HG03520 (cell line): Measurements from ENCODE around the gene PLCL2.

Experiments used
- ATAC-seq: cut with Tn5 transposase; IDR thresholded peaks from one replicate; pipeline ENCODE4 v1.9.1; 2021; ENCODE audit warnings: mild to moderate bottlenecking, moderate library complexity; ENCODE audit not compliant: unreplicated experiment

PLCL2 gene

DNA sequence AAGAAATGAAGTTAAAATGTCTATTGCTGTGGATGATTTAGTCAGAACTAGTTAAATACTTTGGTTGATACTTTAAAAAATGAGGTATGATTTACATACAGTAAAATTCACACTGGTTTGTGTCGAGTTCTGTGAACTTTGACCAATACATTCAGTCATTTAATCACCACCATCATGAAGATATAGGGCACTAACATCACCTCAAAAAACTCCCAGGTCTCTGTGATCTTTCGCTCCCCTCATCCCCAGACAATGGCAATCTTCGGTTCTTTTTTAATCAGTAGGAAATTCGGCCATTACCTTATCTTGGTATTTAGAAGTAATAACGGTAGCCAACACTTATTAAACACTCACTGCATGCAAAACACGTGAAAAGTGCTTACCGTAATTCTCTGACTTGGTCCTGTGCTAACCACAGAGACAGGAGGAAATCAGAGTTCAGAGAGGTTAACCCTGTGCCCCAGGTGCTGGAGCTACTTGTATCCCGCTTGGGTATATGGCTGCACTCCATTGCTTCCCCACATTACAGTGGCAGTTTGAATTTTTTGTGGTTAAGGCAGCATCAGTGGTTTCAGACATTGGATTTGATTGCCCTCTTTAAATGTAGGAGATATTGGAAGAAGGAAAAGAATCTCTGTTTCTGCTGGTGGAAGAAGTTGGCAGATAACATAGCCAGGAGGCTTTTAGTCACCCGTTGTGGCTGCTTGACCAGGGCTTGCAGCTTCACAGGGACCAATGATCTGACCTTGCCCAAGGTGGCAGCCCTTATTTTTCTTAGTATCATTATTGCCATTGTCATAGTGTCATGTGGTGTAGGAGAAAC lies 4.2 kb downstream of the PLCL2 start:
- ATAC-seq = peak; percentile 43

DNA sequence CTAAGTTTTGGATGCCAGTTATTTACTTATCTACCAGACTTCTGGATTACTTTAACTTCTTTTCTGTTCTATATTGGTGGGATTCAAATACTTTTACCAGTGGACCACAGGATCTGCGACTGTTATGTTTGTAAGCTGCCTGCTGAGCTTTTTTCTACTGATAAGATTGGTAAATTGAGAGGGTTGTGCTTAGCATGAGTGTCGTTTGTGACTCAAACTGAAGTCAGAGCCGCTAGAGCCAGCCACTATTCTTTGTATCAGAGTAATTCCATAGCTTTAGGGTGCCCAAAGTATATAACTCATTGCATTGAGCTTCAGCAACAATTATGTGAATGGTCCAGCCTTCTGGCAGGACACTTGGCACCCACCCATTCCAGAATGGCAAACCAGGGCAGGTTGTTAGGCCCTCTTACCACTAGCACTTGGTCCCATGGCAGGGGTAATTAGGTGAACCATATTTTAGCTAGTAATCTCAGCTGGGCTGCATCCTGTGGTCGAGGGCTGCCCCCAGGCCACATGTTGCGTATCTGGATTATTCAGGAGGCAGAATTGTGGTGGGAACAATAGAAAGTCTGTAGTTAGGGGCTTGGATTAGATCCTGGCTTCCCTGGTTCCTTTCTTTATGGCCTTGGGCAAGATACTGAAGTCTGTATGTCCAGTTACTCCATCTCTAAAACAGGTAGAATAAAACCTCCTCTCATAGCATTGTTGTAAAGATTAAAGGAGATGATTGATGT lies 6.0 kb downstream of the PLCL2 start:
- no peak for ATAC-seq

DNA sequence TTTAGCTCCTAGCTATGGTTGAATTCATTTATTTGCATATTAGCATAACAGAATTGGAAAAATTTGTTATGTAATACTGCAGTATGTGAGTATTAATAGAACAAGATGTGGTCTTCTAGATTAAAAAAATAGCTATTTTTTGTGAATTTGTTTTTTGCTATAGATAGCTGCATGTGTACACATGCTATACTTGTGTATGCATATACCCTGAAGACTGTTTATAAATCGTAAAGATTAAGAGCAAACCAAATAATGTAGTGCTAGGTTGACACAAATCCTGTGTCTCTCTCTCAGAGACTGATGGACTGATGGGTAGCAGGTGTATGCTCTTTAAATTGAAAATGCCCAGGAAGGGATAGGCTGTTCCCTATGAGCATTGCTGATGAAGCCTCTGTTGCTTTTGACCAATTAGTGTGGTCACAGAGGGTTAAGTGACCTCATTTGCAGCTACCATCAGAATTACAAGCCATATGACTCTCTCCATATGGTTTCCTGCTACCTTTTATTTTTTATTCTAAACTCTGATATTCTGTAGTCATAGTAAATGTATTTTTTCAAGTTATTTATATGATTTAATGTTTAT lies 9.0 kb downstream of the PLCL2 start:
- ATAC-seq = no peak

DNA sequence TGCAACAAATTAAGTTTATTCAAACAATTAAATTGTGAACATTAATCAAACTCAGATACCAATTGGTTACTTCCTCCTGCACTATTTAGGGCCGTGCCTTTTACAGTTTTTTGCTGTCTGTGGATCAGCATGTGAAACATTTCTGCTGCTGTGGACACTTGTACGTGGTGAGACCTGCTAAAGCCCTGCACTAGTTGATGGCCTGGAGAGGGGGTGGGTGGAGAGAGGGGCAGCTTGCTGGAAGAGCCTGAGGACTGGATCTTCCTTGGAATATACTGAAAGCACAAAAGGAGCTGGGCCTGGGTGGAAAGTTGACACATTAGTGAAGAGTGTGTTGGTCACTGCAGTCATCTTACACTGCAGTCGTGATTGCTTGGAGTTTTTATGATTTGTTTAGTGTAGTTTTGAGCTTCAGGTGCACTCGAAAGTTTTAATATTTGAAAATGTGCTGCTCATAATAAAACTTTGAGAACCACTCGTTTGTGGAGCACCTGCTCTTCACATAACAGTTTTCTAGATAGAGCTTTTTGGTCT lies 11.4 kb downstream of the PLCL2 start:
- ATAC-seq = no peak

DNA sequence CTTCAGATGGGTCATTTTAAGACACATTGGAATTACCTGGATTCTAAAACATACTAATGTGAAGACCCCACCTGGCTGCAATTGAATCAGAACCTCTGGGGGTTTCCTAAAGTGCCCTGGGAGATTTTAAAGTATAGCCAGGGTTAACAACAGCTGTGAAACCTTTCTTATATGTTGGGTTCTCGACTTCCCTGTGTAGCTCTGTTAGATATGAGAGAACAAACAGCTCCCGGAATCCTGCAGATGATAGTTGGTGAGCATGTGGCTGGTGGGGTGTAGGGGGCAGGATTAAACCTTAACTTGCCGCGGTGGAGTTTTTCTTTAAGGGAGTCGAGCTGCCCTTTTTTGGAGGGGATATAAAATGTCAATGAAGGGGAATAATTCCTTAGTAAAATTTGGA lies 12.1 kb downstream of the PLCL2 start:
- no peak for ATAC-seq

DNA sequence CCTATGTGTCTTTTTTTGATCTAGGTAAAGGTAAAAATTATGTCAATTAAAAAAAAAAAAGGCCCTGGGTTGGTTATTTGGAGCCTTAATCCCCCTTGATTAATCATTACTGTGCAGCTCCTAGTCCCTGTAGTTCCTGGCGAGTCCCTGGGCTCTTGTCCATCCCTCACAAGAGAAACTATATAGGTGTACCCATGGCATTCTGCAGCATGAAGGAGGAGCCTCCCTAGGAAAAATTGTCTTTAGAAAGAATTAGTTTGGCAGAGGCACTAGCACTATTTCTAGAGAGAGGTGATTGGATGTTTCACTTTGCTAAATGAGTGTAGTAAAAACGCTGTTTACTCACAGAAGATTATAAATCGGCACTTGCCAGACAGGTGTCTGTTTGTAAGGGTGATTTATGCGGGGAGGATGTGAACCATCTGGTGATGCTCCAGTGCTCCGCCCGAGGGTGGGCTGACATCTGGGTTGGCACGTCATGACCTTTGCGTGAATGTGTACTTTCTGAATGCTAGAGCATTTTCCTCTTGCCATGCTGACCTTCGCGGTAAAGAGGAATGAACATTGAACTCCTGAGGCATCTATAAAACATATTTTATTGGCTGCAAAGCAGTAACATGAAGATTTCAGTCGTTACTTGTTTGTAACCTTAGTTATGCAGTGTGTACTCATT lies 12.6 kb downstream of the PLCL2 start:
- ATAC-seq = peak; percentile 68

DNA sequence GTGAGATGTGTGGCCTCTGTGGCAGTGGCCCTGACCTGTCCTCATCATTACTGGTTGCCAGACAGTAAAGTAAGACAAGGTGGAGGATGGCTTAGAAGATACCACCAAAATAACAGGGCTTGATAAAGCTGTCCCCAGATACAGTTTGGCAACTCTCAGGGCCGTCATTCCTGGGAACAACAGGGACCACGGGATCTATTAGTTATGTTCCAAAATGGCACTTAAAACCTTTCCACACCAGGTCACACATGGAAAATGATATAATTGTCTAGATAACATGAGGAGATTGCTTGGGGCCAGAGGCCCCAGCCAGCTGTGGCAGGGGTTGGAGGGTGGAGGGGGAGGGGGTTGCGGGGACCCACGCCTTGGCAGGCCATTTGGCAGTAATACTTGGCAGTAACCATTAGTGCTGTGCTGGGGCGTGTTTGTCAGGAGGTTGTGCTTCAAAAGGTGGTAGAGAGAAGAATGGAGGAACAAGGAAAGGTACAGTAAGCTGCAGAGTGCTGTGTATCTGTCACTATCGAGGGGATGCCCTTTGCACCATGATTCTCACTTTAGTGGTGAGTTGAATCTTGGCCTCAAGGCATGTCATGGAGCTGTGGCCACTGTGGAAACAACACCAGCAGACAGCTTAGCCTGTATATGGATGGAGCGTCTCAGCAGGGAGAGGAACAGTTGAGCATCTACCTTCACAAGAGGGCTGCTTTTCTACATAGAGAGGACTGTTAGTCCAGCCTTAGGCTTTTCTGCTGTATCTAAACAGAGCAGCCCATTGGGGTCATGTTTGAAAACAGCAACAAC lies 14.0 kb downstream of the PLCL2 start:
- no peak for ATAC-seq

DNA sequence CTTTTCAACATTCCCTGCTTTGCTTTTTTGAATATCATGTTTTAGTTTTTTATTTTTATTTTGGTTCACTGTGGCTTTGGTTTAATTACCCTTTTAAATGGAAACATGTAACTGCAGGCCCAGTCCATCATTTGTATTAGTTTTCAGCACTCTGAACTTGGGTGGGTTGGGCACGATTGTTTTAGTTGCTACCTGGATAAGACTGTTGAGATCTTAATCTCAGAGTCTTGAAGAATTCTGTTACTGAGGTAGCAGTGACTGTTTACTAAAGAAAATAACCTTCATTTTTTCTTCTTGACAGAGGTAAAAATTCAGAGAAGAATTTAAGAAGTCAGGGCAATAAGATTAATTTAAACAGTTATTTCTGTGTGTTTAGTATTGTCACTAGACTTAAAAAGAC lies 15.2 kb downstream of the PLCL2 start:
- no peak for ATAC-seq

DNA sequence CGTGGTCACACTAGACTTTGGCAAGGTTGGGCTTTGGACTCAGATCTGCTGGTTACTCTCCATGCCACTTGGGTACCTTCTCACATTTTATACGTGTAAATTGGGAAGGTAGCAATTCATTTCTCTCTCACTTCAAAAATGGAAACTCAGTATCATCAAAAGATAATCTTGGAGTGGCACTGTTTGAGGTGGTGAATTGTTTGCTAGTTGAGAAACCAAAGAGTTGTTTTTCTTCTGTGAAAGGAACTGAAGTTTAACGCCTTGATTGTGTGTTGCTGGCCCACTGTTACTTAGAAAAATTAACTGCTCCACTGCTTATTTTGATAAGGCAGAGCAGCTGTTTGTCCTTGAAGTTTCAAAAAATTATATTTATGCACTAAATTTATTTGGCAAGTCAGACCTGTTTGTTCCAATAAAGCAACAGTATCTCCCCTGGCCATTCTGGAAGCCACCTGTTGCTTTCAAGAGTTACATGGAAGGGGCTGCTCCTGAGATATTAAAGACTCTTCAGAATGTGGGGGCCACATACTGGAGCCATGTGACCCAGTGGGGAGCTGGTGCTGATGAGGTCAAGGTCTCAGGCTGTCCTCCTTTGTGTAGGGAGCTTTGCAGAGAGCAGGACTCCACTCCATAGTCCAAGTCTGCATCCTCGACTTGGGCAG lies 16.2 kb downstream of the PLCL2 start:
- ATAC-seq = no peak

DNA sequence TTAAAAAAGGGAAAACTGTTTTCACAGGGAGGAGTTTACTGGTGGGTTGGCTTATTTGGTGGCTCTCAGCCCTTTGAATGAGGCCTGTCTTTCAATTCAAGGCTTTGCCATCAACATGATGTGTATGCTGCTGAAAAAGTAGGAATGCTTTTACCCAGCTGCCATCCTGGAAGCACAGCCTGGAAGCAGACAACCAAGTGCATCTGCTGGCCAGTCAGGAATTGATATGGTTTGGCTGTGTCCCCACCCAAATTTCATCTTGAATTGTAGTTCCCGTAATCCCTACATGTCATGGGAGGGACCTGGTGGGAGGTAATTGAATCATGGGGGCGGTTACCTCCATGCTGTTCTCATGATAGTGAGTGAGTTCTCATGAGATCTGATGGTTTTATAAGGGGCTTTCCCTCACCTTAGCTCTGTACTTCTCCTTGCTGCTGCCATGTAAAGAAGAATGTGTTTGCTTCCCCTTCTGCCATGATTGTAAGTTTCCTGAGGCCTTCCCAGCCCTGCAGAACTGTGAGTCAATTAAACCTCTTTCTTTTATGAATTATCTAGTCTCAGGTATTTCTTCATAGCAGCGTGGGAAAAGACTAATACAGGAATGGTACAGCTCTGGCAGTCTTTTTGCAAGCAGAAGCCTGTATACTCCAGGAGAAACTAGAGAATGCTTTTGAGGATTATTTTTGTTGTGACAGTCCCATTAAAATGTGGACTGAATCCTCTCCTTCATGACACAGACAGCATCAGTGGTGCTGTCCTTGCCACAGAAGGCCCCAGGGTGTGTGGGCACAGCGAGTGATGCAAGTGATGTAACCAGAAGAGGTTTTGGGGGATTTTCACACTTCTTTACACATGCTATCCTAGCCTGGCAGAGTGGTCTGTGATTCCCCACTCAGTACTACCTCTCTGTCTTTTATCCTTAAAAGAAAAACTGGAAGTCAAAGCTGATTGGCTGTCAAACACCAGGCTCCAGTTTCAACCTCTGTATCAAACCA lies 20.0 kb downstream of the PLCL2 start:
- ATAC-seq = no peak

DNA sequence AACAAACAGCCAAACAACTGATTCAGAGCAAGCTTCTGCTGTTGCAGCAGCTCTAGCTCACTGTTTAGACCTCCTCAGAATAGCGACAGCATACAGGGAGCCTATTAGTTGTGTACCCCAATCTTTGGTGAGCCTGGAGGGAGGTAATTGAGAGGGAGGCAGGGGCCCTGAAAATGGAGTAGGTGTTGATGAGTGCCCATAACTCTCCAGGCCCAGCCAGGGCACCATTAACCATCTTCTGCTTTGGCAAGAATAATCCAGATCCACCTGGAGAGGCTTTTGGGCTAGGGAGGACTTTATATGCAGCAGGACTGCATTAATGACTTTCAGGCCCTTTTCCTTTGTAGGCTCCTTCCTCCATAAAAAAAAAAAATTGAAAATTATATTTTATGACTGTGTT lies 20.9 kb downstream of the PLCL2 start:
- ATAC-seq = no peak

DNA sequence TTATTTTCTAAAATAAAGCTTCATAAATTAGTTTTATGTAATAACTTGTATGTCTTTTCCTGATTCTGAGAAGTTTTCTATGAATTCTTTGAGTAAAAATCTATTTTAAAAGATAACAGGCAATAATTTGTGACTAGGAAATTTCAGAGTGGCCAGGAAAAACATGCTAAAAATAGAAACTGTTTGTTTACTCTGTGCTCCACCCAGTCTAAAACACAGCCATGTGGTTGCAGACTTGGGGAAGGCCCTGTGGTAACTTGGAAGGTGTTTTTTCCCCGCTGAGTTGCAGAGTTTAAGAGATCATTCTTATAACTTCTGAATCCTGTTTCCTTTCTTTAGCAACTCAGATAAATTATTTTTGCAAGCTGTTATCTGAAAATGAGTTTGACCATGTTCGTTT lies 21.9 kb downstream of the PLCL2 start:
- ATAC-seq = no peak

DNA sequence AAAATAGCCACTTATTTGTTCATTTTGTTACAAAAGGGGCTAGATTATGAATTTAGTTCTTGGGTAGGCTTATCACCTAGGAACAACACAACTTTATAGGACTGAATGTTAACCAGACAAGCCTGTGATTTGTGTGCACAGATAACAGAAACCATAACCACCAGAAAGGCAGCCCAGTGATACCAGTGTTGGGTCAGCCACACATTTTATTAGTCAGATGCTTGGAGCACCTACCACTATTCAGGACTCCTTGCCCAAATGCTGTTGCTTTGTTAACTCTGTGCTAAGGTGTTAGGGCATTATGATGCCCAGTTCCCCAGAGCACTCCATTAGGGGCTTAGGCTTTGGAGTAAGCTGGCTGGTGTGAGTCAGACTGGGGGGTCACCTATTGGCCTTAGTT lies 22.5 kb downstream of the PLCL2 start:
- peak; percentile 56 for ATAC-seq

DNA sequence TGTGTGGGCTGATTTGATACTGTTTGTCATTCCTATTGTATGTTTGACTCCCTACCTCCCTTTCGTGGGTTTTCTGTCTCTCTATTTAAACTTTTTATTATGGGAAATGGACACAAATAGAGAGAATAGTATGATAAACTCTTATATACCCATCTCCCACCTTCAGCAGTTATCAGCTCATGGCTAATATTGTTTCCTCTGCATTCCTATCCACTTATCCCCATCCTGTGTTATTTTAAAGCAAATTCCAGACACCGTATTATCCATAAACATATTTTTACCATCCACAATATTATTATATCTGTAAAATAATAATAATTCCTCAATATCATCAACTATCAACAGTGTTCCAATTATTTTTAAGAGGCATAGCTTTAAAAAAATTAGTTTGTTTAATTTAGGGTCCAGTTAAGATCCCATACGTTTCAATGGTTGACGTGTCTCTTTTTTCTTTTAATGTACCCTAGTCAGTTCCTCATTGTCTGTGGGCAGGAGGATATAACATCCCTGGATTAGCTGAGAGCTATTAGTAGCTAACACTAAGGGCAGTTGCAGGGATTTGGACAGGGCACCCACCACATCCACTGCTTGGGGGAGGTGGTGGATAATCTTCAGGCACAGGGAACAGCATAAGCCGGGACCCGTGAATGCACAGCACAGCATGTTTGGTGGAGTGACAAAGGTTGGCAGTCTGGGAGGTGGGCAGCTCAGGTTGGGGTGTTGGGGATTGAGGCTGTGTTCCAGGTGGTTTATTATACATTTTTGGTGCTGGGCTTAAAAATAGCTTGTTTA lies 23.5 kb downstream of the PLCL2 start:
- ATAC-seq = no peak

DNA sequence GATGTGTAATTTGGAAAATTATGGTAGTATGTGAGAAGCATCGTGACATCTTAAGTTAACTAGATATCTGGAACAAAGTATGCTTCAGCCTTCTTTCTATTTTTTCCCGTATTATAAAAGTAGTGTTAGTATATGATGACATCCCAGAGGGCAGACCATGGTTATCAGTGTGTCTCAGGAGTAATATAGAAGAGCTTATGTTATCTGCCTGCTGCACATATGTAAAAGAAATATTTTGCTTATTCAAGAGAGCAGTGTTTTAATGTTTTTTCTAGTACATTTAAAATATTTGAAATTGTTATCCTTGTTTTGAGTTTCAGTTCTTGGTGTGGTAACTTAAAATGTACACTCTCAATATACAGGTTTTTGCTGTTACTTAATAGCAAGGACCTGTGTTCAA lies 24.1 kb downstream of the PLCL2 start:
- no peak for ATAC-seq

DNA sequence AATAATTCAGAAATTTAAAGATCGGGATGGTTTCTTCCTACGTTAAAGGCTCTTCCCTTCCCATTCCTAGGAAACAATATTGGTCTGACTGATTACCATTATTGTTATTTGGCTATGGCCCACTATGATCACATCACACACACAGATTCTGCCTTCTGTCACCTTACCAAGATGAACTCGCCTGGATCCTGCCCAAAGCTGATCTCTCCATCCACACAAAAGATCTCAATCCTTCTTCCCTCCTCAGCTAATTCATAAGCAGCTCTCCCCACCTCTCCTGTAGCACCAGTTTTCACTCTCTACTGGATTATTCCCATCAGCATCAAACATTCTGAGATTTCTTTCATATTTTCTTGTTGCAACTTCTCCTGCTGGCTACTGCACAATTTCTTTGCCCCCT lies 25.0 kb downstream of the PLCL2 start:
- no peak for ATAC-seq

DNA sequence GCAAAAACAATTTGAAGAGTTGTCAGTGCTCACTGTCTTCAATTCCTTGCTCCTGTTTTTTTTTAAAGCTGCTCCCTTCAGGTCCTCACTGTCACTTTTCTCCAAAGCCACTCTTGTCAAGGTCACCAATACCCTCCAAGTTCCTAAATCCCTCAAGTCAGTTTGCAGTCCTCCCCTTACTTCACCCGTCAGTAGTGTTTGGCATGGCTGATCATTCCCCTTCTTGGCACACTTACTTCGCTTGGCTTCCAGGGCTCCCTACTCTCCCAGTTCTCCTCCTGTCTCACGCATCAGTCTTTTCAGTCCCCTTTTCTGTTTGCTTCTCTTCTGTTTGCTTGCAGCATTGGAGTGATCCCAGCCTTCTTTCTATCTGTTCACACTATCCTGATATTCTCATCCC lies 25.5 kb downstream of the PLCL2 start:
- ATAC-seq = no peak

DNA sequence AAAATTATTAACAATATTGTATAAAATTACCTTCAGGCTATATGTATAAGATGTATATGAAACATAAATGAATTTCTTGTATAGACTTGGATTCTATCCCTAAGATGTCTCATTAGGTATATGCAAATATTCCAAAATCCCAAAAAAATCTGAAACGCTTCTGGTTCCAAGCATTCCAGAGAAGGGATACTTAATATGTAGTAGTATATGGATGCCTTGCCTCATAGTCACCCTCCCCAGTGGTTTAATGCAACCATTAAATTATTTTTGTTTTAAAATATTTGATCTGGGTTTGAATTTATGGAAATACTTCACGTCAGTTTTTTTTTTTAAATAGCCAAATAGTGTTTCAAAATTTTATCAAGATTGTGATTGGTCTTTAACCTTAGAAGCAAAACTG lies 27.2 kb downstream of the PLCL2 start:
- ATAC-seq = no peak
